A549 (cell line): ENCODE results near the gene ZNF107. TPM values are rescaled to one million over a fixed set of nuclear protein-coding genes. Genes with fewer than 3 reads are reported as not detected.
A peak's percentile ranks its signal among the peaks of the same experiment; 100 is the strongest.
"Not testable (repeated sequence)": the region's sequence is repeated elsewhere in the genome, so short reads cannot be mapped to it uniquely, and the experiment has no call there.

Experiments used
- ATAC-seq, 2 experiments: fragments of 200-7000 bp in 1 of 2; fragments of >200 bp in 1 of 2; cut with Nextera tagmentation in 1 of 2; cut with Tn5 transposase in 1 of 2; 3 replicates each; pipeline versions ENCODE4 v1.8.0 to v1.9.1; 2018 to 2020; ENCODE audit warnings: mild to moderate bottlenecking in 1 of 2, moderate library complexity in 1 of 2
- CTCF ChIA-PET: fragments of 300-600 bp; sonication (Branson Sonifier 250); formaldehyde crosslinking; extraction: SDS; loops from one replicate; lab custom pipeline; 2021; ENCODE audit warnings: antibody characterized with exemption, inconsistent platforms; lab: Yijun Ruan, JAX
- POLR2A ChIA-PET: fragments of 350-600 bp; formaldehyde crosslinking; extraction: SDS; loops from one replicate; lab custom pipeline; 2021; ENCODE audit warnings: antibody characterized with exemption, inconsistent platforms; lab: Yijun Ruan, JAX
- DNase-seq, 2 experiments: peaks; one replicate each; pipeline versions ENCODE4 v3.0.0 to v3.0.0-alpha.2; 2011 to 2016; ENCODE audit warnings: low read depth in 1 of 2, low spot score in 1 of 2
- FAIRE-seq: peaks from 2 replicates; lab custom pipeline; 2011; peaks lifted over from hg19 to GRCh38; lab: Jason Lieb, UNC
- H3K27ac ChIP-seq, 2 experiments: fragments of >200 bp; sonication (Bioruptor Twin); formaldehyde crosslinking; 3 replicates each; pipeline ENCODE4 v1.5.1; 2016 to 2017
- H3K4me1 ChIP-seq: fragments of >200 bp; sonication (Bioruptor Twin); formaldehyde crosslinking; 3 replicates; pipeline ENCODE4 v1.6.1; 2016
- H3K4me2 ChIP-seq: fragments of >200 bp; sonication (Bioruptor Twin); formaldehyde crosslinking; 3 replicates; pipeline ENCODE4 v1.6.1; 2016
- H3K4me3 ChIP-seq: fragments of >200 bp; sonication (Bioruptor Twin); formaldehyde crosslinking; 3 replicates; pipeline ENCODE4 v1.5.1; 2016
- H3K9me3 ChIP-seq: fragments of >200 bp; sonication (Bioruptor Twin); formaldehyde crosslinking; 3 replicates; pipeline ENCODE4 v1.6.1; 2016
- CEBPB ChIP-seq, 2 experiments: fragments of >200 bp in 1 of 2; sonication (Bioruptor Twin) in 1 of 2; formaldehyde crosslinking in 1 of 2; IDR thresholded peaks; 2 replicates each; pipeline ENCODE4 v1.6.1; 2012 to 2016
- CTCF ChIP-seq: fragments of >200 bp; sonication (Bioruptor Twin); formaldehyde crosslinking; IDR thresholded peaks from 3 replicates; pipeline ENCODE4 v1.5.1; 2016
- EHMT2 ChIP-seq: fragments of 200-600 bp; sonication (generic); IDR thresholded peaks from 2 replicates; pipeline ENCODE4 v1.6.1; 2016; ENCODE audit warnings: antibody characterized with exemption, low read depth, mild to moderate bottlenecking, moderate library complexity
- FOSB ChIP-seq: fragments of 250-450 bp; sonication (Bioruptor Pico); IDR thresholded peaks from 2 replicates; pipeline ENCODE4 v1.5.0; 2020; ENCODE audit warnings: mild to moderate bottlenecking, moderate library complexity
- FOXS1 ChIP-seq: fragments of 250-450 bp; sonication (Bioruptor Pico); IDR thresholded peaks from 2 replicates; pipeline ENCODE4 v1.5.0; 2020; ENCODE audit warnings: mild to moderate bottlenecking, moderate library complexity
- HEYL ChIP-seq: fragments of 250-450 bp; sonication (Bioruptor Pico); IDR thresholded peaks from 2 replicates; pipeline ENCODE4 v1.8.0; 2021; ENCODE audit warnings: mild to moderate bottlenecking, moderate library complexity
- HMGXB4 ChIP-seq: fragments of 250-450 bp; sonication (Bioruptor Pico); IDR thresholded peaks from 2 replicates; pipeline ENCODE4 v1.5.0; 2021; ENCODE audit warnings: mild to moderate bottlenecking, moderate library complexity, borderline replicate concordance
- HOXA7 ChIP-seq: fragments of 250-450 bp; sonication (Bioruptor Pico); IDR thresholded peaks from 2 replicates; pipeline ENCODE4 v1.5.0; 2020; ENCODE audit warnings: mild to moderate bottlenecking, moderate library complexity
- KDM1A ChIP-seq: fragments of 200-600 bp; sonication (generic); IDR thresholded peaks from 2 replicates; pipeline ENCODE4 v1.6.1; 2016; ENCODE audit warnings: low read depth, mild to moderate bottlenecking
- MAX ChIP-seq: IDR thresholded peaks from 2 replicates; pipeline ENCODE4 v1.6.1; 2012
- NPAS2 ChIP-seq: fragments of 250-450 bp; sonication (Bioruptor Pico); IDR thresholded peaks from 2 replicates; pipeline ENCODE4 v1.8.0; 2022; ENCODE audit warnings: mild to moderate bottlenecking, moderate library complexity, borderline replicate concordance
- PBX3 ChIP-seq: IDR thresholded peaks from 2 replicates; pipeline ENCODE4 v1.6.1; 2012
- REST ChIP-seq: fragments of 200-600 bp; sonication (generic); IDR thresholded peaks from 2 replicates; pipeline ENCODE4 v1.6.1; 2016; ENCODE audit warnings: antibody characterized with exemption, mild to moderate bottlenecking, moderate library complexity
- WGBS: methylation state at CpG from one replicate; pipeline ENCODE4 v1.1.6; 2017; ENCODE audit errors: missing lambda C conversion rate; 5-methylcytosine and 5-hydroxymethylcytosine counted together
- polyA plus RNA-seq, 4 experiments: library from polyadenylated mRNA; depleted of rRNA in 3 of 4; stranded (reverse); fragments of >200 nt; fragmentation: RNase III in 1 of 4; extraction: RNeasy Plus Mini Kit Qiagen cat#74134 plus additional on column Dnase treatment in 1 of 4; gene quantifications; 2 replicates in 3 of 4; 3 replicates in 1 of 4; pipeline ENCODE4 v1.2.3, GENCODE V29; 2011 to 2017

The ZNF107 gene
- polyA plus RNA-seq, 2 of the 4 experiments (the other 2 are of a cell fraction), result 3.4 to 4.9 TPM

- Histone ChIP-seq H3K4me3 (no peak overlapping the region), H3K9me3 (peaks cover 63% of the 10 kb centered on the region), H3K4me1 (no peaks in the 10 kb centered on the region), H3K27ac (no peak overlapping the region), H3K4me2 (no peak overlapping the region)
- FAIRE-seq (no peak), ATAC-seq (no peak), DNase-seq (no peak)
- POLR2A ChIA-PET, result no interaction called here
- 94% methylated on average over 10 of the region's 10 CpGs for WGBS
- CTCF ChIA-PET, result interaction anchor here (0.6 kb wide), 1 partner anchor 406 kb away, joined by 4 read pairs; no protein-coding TSS in a partner anchor
- TF ChIP-seq PBX3, result no peak
- no peak for TF ChIP-seq FOXS1
These were observed 20.7 kb downstream of the ZNF107 start for GRCh38 chr7:64686493-64687184.

GRCh38 chr7:64687249-64687648, 21.3 kb downstream of the ZNF107 start:
- WGBS, result 100% methylated on average over 1 of the region's 1 CpG
- ATAC-seq, result no peak
- no peak for FAIRE-seq
- TF ChIP-seq NPAS2 (CRISPR knock-in tag) (no peak), HOXA7 (CRISPR knock-in tag) (no peak)
- no peak for DNase-seq
- Histone ChIP-seq H3K27ac (no peak overlapping the region), H3K9me3 (peaks cover 68% of the 10 kb centered on the region), H3K4me3 (no peak overlapping the region), H3K4me1 (no peaks in the 10 kb centered on the region), H3K4me2 (no peak overlapping the region)
- ChIA-PET POLR2A (no interaction called here), CTCF (no interaction called here)

GRCh38 chr7:64688988-64689387, 23.1 kb downstream of the ZNF107 start:
- H3K27ac ChIP-seq, result no peak overlapping the region
- FAIRE-seq (no peak), ATAC-seq (no peak), DNase-seq (no peak)
- POLR2A ChIA-PET, result no interaction called here
- TF ChIP-seq EHMT2, result no peak
- no peak for TF ChIP-seq CTCF
- TF ChIP-seq CEBPB (IDR thresholded peaks at IDR 0.05), result no peak
- no peak overlapping the region for H3K4me2 ChIP-seq
- CTCF ChIA-PET, result no interaction called here
- peaks cover 64% of the 10 kb centered on the region for H3K9me3 ChIP-seq
- no peak overlapping the region for H3K4me3 ChIP-seq
- WGBS, result 97% methylated on average over 2 of the region's 2 CpGs
- H3K4me1 ChIP-seq, result no peaks in the 10 kb centered on the region

GRCh38 chr7:64691831-64692230, 25.9 kb downstream of the ZNF107 start:
- TF ChIP-seq HMGXB4 (CRISPR knock-in tag) (no peak), REST (no peak), FOSB (no peak), MAX (no peak), HEYL (no peak), KDM1A (no peak)
- TF ChIP-seq, all 56 proteins: peak for 0
- ATAC-seq (no peak), DNase-seq (no peak), FAIRE-seq (no peak)
- H3K27ac ChIP-seq, result no peak overlapping the region
- H3K4me2 ChIP-seq, result no peak overlapping the region
- POLR2A ChIA-PET, result no interaction called here
- H3K4me3 ChIP-seq, result no peak overlapping the region
- CTCF ChIA-PET, result no interaction called here
- H3K4me1 ChIP-seq, result no peaks in the 10 kb centered on the region
- H3K9me3 ChIP-seq, result peaks cover 51% of the 10 kb centered on the region

GRCh38 chr7:64697863-64698262, 31.9 kb downstream of the ZNF107 start:
- CTCF ChIA-PET, H3K4me1 ChIP-seq, POLR2A ChIA-PET, H3K4me3 ChIP-seq, DNase-seq, ATAC-seq, H3K27ac ChIP-seq, H3K4me2 ChIP-seq: not testable (repeated sequence)
- 95% methylated on average over 12 of the region's 12 CpGs for WGBS
- FAIRE-seq, result peak; percentile 43
- H3K9me3 ChIP-seq, result peaks cover 69% of the 10 kb centered on the region
